Measurements from ENCODE around the gene SYPL1. TPM values are rescaled to one million over a fixed set of nuclear protein-coding genes. Genes with fewer than 3 reads are reported as not detected.
A peak's percentile ranks its signal among the peaks of the same experiment; 100 is the strongest.

SYPL1 gene
- total RNA-seq, 2 experiments from 2014 or later = 21.9 to 24.1 TPM

- peaks cover 5% of the 10 kb centered on the region for H3K27me3 Mint-ChIP-seq
- ATAC-seq (no peak), DNase-seq (no peak)
- CTCF ChIA-PET = interaction anchor here (0.9 to 1.3 kb wide), 2 partner anchors 58 to 356 kb away, joined by 3 read pairs; no protein-coding TSS in a partner anchor
- peaks cover 29% of the 10 kb centered on the region for H3K4me1 Mint-ChIP-seq
- no peak overlapping the region for H3K27ac Mint-ChIP-seq
- H3K36me3 Mint-ChIP-seq = no peaks in the 10 kb centered on the region
- no peak overlapping the region for H3K4me3 Mint-ChIP-seq
- no peaks in the 10 kb centered on the region for H3K9me3 Mint-ChIP-seq (ENCODE audit: low read depth)
These were observed 4.1 kb upstream of the SYPL1 start for GRCh38 chr7:106116161-106116704.

DNA sequence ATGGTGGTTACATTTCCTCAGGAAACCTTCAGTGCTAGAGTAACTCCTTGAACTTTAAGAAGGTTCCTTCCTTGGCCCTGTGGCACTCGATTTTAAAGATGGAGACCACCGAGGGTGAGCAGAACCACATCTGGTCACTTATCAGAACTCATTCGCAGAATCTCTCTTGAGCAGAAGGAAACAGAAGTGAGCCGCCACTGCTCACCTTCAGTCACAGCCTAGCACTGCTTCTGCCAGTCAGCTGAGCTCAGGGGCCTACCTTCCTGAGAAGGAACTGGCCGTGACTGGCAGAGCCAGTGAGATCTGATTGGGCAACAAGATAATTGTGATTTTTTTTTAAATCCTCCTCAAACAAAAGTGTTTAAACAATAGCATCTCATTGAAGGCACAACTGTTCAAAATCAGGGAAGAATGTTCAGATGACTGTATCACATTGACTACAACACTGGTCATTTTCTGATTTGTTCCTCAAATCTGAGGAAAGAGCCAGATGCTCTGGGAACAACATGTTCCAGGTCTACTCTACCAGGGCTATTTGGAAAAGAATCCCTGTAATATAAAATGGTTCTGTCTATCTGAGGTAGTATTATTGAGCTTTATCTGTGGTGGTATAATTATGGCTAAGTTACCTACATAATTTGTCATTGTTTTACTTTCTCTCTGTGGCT lies 2.7 kb upstream of the SYPL1 start:
- ATAC-seq = no peak
- peaks cover 13% of the 10 kb centered on the region for H3K27me3 Mint-ChIP-seq
- H3K36me3 Mint-ChIP-seq = peaks cover 3% of the 10 kb centered on the region
- no peak overlapping the region for H3K27ac Mint-ChIP-seq
- H3K9me3 Mint-ChIP-seq (ENCODE audit: low read depth) = no peaks in the 10 kb centered on the region
- H3K4me1 Mint-ChIP-seq = peaks cover 40% of the 10 kb centered on the region
- no peak for DNase-seq
- no peak overlapping the region for H3K4me3 Mint-ChIP-seq
- CTCF ChIA-PET = interaction anchor here (0.6 to 5.2 kb wide), 5 partner anchors 10 to 57 kb away, joined by 3 to 30 read pairs (median 3); no protein-coding TSS in a partner anchor

GRCh38 chr7:106112972-106113421 lies 885 bp upstream of the SYPL1 start:
- Mint-ChIP-seq H3K27ac (peak overlapping the region; percentile 87), H3K36me3 (peaks cover 7% of the 10 kb centered on the region), H3K27me3 (peaks cover 24% of the 10 kb centered on the region), H3K9me3 (ENCODE audit: low read depth) (no peaks in the 10 kb centered on the region), H3K4me3 (peak overlapping the region; percentile 79), H3K4me1 (peaks cover 53% of the 10 kb centered on the region)
- DNase-seq (no peak), ATAC-seq (no peak)
- CTCF ChIA-PET = interaction anchor here (0.9 to 5.2 kb wide), 5 partner anchors 11 to 55 kb away, joined by 3 to 30 read pairs (median 4); no protein-coding TSS in a partner anchor

GRCh38 chr7:106111655-106112117 lies 426 bp downstream of the SYPL1 start:
- CTCF ChIA-PET = interaction anchor here (0.6 to 5.2 kb wide), 9 partner anchors 13 to 351 kb away, joined by 3 to 30 read pairs (median 3); no protein-coding TSS in a partner anchor
- Mint-ChIP-seq H3K9me3 (ENCODE audit: low read depth) (no peaks in the 10 kb centered on the region), H3K4me3 (peak overlapping the region; percentile 79), H3K27me3 (peaks cover 24% of the 10 kb centered on the region), H3K36me3 (peaks cover 7% of the 10 kb centered on the region), H3K27ac (peak overlapping the region; percentile 87), H3K4me1 (peaks cover 53% of the 10 kb centered on the region)
- ATAC-seq (peak; percentile 54), DNase-seq (peak; percentile 53)

DNA sequence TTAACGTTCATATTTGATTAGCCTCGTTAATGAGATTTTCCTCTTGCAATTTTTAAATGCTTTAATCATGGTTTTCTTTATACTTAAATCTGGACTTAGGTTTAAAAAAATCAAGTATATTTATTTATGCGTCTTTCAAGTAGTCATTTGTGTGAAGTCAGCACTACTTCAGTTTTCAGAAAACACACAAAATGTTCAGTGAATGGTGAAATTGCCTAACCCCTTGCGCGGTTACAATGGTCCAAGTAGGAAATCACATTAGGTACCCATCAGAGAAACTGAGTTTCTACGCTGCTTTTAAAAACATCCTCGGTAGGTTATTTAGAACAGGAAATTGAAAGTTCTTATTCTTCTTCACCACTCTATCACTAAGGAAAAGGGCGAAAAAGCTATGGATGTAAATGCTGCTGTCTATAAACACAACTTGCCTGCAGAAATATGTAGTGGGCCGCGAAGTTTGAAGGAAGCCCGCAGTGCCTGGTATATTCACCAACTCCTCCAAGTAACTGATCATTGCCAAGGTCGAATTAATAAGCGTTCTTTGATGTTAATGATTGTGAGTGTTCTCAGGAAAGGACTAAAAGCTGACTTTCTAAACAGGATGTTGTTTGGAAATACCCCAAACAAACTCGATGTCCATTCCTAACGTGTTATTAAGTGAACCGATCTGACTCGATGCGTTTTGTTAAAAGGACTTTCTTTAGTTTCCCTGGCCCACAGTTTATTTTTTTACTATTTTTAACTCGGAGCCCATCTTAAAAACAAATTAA lies 1.0 kb downstream of the SYPL1 start:
- CTCF ChIA-PET = interaction anchor here (0.8 to 5.2 kb wide), 8 partner anchors 13 to 350 kb away, joined by 3 to 30 read pairs (median 4); no protein-coding TSS in a partner anchor

DNA sequence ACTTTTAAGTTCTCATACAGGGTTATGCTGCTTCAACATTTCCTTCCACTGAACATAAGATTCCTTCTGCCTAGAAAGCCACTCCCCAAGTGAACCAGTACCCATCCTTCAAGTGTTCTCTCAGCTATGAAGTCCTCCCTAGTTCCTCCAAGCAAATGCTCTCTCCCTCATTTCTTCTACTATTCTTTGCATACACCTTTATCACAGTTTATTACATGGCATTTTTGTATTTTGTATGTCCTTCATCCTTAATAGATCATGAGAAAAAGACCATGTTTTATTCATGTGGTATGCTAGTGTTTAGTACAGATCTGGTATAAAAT lies 1.9 kb downstream of the SYPL1 start:
- peaks cover 48% of the 10 kb centered on the region for H3K4me1 Mint-ChIP-seq
- peaks cover 24% of the 10 kb centered on the region for H3K27me3 Mint-ChIP-seq
- CTCF ChIA-PET = interaction anchor here (1.1 to 5.2 kb wide), 3 partner anchors 38 to 67 kb away, joined by 3 to 30 read pairs (median 4); no protein-coding TSS in a partner anchor
- no peak overlapping the region for H3K27ac Mint-ChIP-seq
- peak overlapping the region; percentile 20 for H3K4me3 Mint-ChIP-seq
- DNase-seq (no peak), ATAC-seq (no peak)
- H3K36me3 Mint-ChIP-seq = peaks cover 9% of the 10 kb centered on the region
- no peaks in the 10 kb centered on the region for H3K9me3 Mint-ChIP-seq (ENCODE audit: low read depth)

More for the DNA sequence above, 1.0 kb downstream of the SYPL1 start:
- H3K27ac Mint-ChIP-seq = peak overlapping the region; percentile 77
- DNase-seq (no peak), ATAC-seq (no peak)
- H3K27me3 Mint-ChIP-seq = peaks cover 24% of the 10 kb centered on the region
- H3K4me3 Mint-ChIP-seq = peak overlapping the region; percentile 79
- peaks cover 7% of the 10 kb centered on the region for H3K36me3 Mint-ChIP-seq
- H3K4me1 Mint-ChIP-seq = peaks cover 50% of the 10 kb centered on the region
- H3K9me3 Mint-ChIP-seq (ENCODE audit: low read depth) = no peaks in the 10 kb centered on the region

DNA sequence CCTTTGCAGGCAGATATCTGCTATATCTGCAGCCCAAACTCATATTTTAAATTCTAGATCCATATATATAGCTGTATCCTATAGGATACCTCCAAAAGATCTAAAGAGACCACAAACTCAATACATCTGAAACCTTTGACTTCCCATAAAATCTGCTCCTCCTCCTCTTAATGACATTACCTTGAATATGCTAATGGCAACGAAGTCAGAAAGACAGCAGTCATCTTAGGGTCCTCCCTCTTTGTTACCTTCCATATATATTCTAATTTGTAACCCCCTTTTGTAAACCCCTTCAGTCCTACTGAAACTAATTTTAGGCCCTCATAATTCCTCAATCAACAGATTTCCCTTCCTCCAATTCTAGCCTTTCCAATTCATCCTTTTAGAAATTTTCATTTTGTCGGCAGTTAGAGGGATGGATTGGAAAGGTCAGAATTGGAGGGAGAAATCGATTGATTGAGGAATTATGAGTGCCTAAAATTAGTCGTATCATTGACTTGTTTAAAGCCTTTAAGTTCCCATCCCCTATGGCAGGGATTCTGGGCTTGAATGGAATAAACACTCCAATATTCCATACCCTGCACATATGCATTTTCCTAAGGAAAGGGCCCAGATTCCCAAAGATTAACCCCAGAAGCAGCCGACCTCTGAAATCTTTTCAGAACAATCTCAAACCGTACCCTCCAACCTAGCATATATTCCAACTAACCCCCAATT lies 2.4 kb downstream of the SYPL1 start:
- peaks cover 9% of the 10 kb centered on the region for H3K36me3 Mint-ChIP-seq
- CTCF ChIA-PET = interaction anchor here (0.6 to 1.6 kb wide), 5 partner anchors 38 to 439 kb away, joined by 3 to 6 read pairs (median 4); no protein-coding TSS in a partner anchor
- H3K4me3 Mint-ChIP-seq = peak overlapping the region; percentile 20
- H3K27ac Mint-ChIP-seq = peak overlapping the region; percentile 4
- peaks cover 43% of the 10 kb centered on the region for H3K4me1 Mint-ChIP-seq
- DNase-seq = no peak
- no peak for ATAC-seq
- no peaks in the 10 kb centered on the region for H3K9me3 Mint-ChIP-seq (ENCODE audit: low read depth)
- H3K27me3 Mint-ChIP-seq = peaks cover 24% of the 10 kb centered on the region

- no peak for DNase-seq
- Mint-ChIP-seq H3K4me3 (no peak overlapping the region), H3K27ac (peak overlapping the region; percentile 4), H3K4me1 (peaks cover 40% of the 10 kb centered on the region), H3K27me3 (peaks cover 24% of the 10 kb centered on the region), H3K9me3 (ENCODE audit: low read depth) (no peaks in the 10 kb centered on the region), H3K36me3 (peaks cover 9% of the 10 kb centered on the region)
- no peak for ATAC-seq
- CTCF ChIA-PET = interaction anchor here (1.2 to 1.6 kb wide), 4 partner anchors 37 to 66 kb away, joined by 3 to 6 read pairs (median 4); no protein-coding TSS in a partner anchor
These were observed 3.1 kb downstream of the SYPL1 start for GRCh38 chr7:106108991-106109390.

DNA sequence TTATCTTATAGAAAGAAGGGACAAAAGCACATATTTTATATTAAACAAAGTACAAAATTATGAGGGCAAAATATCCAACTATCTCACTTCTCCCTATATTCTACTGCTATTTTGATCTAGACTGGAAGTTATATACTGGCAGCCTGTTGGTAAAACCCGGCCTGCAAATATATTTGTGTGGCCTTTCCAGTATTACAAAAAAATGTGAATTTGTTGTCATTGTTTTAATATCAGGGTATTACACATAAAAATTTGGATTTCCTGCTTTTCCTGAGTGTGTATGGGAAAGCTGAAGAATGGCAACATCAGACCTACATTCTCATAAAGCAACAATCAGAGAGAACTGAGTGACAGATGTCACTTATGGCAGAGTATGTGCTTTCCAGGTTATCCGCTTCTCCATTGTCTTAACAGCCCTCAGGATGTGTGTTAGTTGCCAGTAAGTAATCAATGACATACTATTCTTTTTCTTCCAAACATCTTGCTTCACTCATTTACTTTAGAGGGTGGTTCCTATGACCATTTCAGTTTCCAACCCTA lies 7.3 kb downstream of the SYPL1 start:
- Mint-ChIP-seq H3K27me3 (peaks cover 11% of the 10 kb centered on the region), H3K9me3 (ENCODE audit: low read depth) (no peaks in the 10 kb centered on the region), H3K27ac (no peak overlapping the region), H3K4me1 (peaks cover 25% of the 10 kb centered on the region), H3K4me3 (no peak overlapping the region), H3K36me3 (peaks cover 12% of the 10 kb centered on the region)
- CTCF ChIA-PET = interaction anchor here (2.2 to 2.6 kb wide), 2 partner anchors 9 to 50 kb away, joined by 8 to 9 read pairs; no protein-coding TSS in a partner anchor
- DNase-seq = no peak
- no peak for ATAC-seq

GRCh38 chr7:106102387-106102966 lies 9.6 kb downstream of the SYPL1 start:
- CTCF ChIA-PET = interaction anchor here (1.0 to 2.6 kb wide), 2 partner anchors 10 to 52 kb away, joined by 4 to 8 read pairs; no protein-coding TSS in a partner anchor
- H3K9me3 Mint-ChIP-seq (ENCODE audit: low read depth) = no peaks in the 10 kb centered on the region
- peaks cover 23% of the 10 kb centered on the region for H3K4me1 Mint-ChIP-seq
- no peak overlapping the region for H3K27ac Mint-ChIP-seq
- peaks cover 11% of the 10 kb centered on the region for H3K36me3 Mint-ChIP-seq
- DNase-seq = no peak
- no peaks in the 10 kb centered on the region for H3K27me3 Mint-ChIP-seq
- no peak overlapping the region for H3K4me3 Mint-ChIP-seq
- ATAC-seq = no peak

DNA sequence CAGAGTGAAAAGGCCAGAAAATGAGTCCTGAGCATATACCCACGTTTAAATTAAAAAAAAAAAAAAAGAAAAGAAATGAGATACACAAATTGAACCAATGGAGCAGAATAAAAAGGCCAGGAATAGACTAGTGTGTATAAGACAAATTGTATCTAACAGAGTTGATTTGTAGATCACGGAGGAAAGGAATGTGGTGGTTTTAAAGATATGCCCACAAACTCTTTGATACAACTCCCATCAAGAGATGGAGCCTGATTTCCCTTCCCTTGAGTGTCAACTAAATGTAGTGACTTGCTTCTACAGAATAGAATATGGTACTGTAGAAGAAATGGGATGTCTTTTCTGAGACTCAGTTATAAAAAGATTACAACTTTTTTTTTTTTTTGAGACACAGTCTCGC lies 10.4 kb downstream of the SYPL1 start:
- DNase-seq (no peak), ATAC-seq (no peak)
- no peak overlapping the region for H3K4me3 Mint-ChIP-seq
- no peaks in the 10 kb centered on the region for H3K27me3 Mint-ChIP-seq
- CTCF ChIA-PET = no interaction called here
- H3K36me3 Mint-ChIP-seq = peaks cover 13% of the 10 kb centered on the region
- no peaks in the 10 kb centered on the region for H3K9me3 Mint-ChIP-seq (ENCODE audit: low read depth)
- H3K27ac Mint-ChIP-seq = no peak overlapping the region
- peaks cover 23% of the 10 kb centered on the region for H3K4me1 Mint-ChIP-seq
